ENCODE measurements around the gene POPDC2. TPM values are rescaled to one million over a fixed set of nuclear protein-coding genes. Genes with fewer than 3 reads are reported as not detected.

The POPDC2 gene
- total RNA-seq, 1 donor from 2014 or later = 1.6 TPM

GRCh38 chr3:119672776-119673175, 12.4 kb upstream of the POPDC2 start:
- no peak for DNase-seq (ENCODE audit: extremely low read depth, low read depth, low spot score)

- no peak for DNase-seq (ENCODE audit: extremely low read depth, low read depth, low spot score)
Observed at GRCh38 chr3:119669906-119670570, 9.6 kb upstream of the POPDC2 start.

GRCh38 chr3:119665954-119666559, 5.7 kb upstream of the POPDC2 start:
- no peak for DNase-seq (ENCODE audit: extremely low read depth, low read depth, low spot score)

- DNase-seq (ENCODE audit: extremely low read depth, low read depth, low spot score) = no peak
Observed at GRCh38 chr3:119664850-119665379, 4.5 kb upstream of the POPDC2 start.

GRCh38 chr3:119664370-119664769, 4.0 kb upstream of the POPDC2 start:
- no peak for DNase-seq (ENCODE audit: extremely low read depth, low read depth, low spot score)

GRCh38 chr3:119663885-119664284, 3.5 kb upstream of the POPDC2 start:
- DNase-seq (ENCODE audit: extremely low read depth, low read depth, low spot score) = no peak

GRCh38 chr3:119662604-119663373, 2.4 kb upstream of the POPDC2 start:
- no peak for DNase-seq (ENCODE audit: extremely low read depth, low read depth, low spot score)

GRCh38 chr3:119659606-119660291, 640 bp downstream of the POPDC2 start:
- no peak for DNase-seq (ENCODE audit: extremely low read depth, low read depth, low spot score)

- DNase-seq (ENCODE audit: extremely low read depth, low read depth, low spot score) = no peak
Observed at GRCh38 chr3:119658994-119659393, 1.4 kb downstream of the POPDC2 start.

GRCh38 chr3:119657887-119658702, 2.3 kb downstream of the POPDC2 start:
- no peak for DNase-seq (ENCODE audit: extremely low read depth, low read depth, low spot score)

GRCh38 chr3:119653876-119654275, 6.5 kb downstream of the POPDC2 start:
- DNase-seq (ENCODE audit: extremely low read depth, low read depth, low spot score) = no peak

GRCh38 chr3:119652306-119653033, 7.9 kb downstream of the POPDC2 start:
- no peak for DNase-seq (ENCODE audit: extremely low read depth, low read depth, low spot score)

GRCh38 chr3:119649761-119650160, 10.6 kb downstream of the POPDC2 start:
- DNase-seq (ENCODE audit: extremely low read depth, low read depth, low spot score) = no peak

- DNase-seq (ENCODE audit: extremely low read depth, low read depth, low spot score) = no peak
Observed at GRCh38 chr3:119647843-119648575, 12.4 kb downstream of the POPDC2 start.

- DNase-seq (ENCODE audit: extremely low read depth, low read depth, low spot score) = peak; percentile 70
Observed at GRCh38 chr3:119647171-119647570, 13.2 kb downstream of the POPDC2 start.

GRCh38 chr3:119645813-119646212, 14.6 kb downstream of the POPDC2 start:
- DNase-seq (ENCODE audit: extremely low read depth, low read depth, low spot score) = no peak

- DNase-seq (ENCODE audit: extremely low read depth, low read depth, low spot score) = no peak
Observed at GRCh38 chr3:119644481-119644880, 15.9 kb downstream of the POPDC2 start.

GRCh38 chr3:119643528-119643927, 16.9 kb downstream of the POPDC2 start:
- no peak for DNase-seq (ENCODE audit: extremely low read depth, low read depth, low spot score)
